ENCODE data around the gene TLE7.

DNA sequence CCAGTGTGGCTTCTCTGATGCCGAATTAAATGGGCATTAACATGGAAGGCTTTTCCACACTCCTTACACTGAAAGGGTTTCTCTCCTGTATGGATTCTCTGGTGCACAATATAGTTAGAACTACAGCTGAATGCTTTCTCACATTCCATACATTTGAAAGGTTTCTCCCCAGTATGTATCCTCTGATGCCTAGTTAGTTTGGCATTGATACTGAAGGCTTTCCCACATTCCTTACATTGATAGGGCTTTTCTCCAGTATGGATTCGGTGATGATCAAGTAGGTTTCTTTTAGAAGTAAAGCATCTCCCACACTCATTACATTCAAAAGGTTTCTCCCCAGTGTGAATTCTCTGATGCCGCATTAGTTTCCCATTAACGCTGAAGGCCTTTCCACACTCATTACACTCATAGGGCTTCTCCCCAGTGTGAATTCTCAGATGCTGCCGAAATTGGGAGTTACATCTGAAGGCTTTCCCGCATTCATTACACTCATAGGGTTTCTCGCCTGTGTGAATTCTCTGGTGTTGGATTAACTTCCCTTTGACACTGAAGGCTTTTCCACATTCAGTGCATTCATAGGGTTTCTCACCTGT, 6.5 kb upstream of the TLE7 start:
- TF ChIP-seq, protein P1, sequence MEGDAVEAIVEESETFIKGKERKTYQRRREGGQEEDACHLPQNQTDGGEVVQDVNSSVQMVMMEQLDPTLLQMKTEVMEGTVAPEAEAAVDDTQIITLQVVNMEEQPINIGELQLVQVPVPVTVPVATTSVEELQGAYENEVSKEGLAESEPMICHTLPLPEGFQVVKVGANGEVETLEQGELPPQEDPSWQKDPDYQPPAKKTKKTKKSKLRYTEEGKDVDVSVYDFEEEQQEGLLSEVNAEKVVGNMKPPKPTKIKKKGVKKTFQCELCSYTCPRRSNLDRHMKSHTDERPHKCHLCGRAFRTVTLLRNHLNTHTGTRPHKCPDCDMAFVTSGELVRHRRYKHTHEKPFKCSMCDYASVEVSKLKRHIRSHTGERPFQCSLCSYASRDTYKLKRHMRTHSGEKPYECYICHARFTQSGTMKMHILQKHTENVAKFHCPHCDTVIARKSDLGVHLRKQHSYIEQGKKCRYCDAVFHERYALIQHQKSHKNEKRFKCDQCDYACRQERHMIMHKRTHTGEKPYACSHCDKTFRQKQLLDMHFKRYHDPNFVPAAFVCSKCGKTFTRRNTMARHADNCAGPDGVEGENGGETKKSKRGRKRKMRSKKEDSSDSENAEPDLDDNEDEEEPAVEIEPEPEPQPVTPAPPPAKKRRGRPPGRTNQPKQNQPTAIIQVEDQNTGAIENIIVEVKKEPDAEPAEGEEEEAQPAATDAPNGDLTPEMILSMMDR (IDR thresholded peaks at IDR 0.05) = no peak
- TF ChIP-seq POLR2A (IDR thresholded peaks at IDR 0.05) = no peak

All from thyroid gland (tissue), 4 donors.